PC-9 (cell line): ENCODE data around the gene C1QL4.

ENCODE experiments used
- EZH2 ChIP-seq: fragments of 200-600 bp; sonication (generic); IDR thresholded peaks from 2 replicates; pipeline ENCODE4 v1.8.0; 2017; ENCODE audit warnings: antibody characterized with exemption, low read depth
- TF ChIP-seq, protein P1 (sequence below): fragments of 200-600 bp; sonication (generic); conservative IDR thresholded peaks from 2 replicates; pipeline ENCODE4 v1.6.1; 2017; ENCODE audit warnings: mixed run types, antibody characterized with exemption, mild to moderate bottlenecking, moderate library complexity

GRCh38 chr12:49322708-49323523 is 14.1 kb downstream of the C1QL4 start, which contains the start of gene TROAP:
- TF ChIP-seq, protein P1, sequence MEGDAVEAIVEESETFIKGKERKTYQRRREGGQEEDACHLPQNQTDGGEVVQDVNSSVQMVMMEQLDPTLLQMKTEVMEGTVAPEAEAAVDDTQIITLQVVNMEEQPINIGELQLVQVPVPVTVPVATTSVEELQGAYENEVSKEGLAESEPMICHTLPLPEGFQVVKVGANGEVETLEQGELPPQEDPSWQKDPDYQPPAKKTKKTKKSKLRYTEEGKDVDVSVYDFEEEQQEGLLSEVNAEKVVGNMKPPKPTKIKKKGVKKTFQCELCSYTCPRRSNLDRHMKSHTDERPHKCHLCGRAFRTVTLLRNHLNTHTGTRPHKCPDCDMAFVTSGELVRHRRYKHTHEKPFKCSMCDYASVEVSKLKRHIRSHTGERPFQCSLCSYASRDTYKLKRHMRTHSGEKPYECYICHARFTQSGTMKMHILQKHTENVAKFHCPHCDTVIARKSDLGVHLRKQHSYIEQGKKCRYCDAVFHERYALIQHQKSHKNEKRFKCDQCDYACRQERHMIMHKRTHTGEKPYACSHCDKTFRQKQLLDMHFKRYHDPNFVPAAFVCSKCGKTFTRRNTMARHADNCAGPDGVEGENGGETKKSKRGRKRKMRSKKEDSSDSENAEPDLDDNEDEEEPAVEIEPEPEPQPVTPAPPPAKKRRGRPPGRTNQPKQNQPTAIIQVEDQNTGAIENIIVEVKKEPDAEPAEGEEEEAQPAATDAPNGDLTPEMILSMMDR, result no peak
- no peak for TF ChIP-seq EZH2
